Liver (tissue), 9 donors: ENCODE results near the gene RNF31. TPM values are rescaled to one million over a fixed set of nuclear protein-coding genes. Genes with fewer than 3 reads are reported as not detected.

ENCODE experiments used
- DNase-seq: peaks from one replicate; pipeline ENCODE4 v3.0.0-alpha.2; 2017; ENCODE audit warnings: low spot score
- H3K27ac ChIP-seq, 2 donors: one replicate each; pipeline ENCODE4 v1.7.0; 2013; ENCODE audit warnings: inconsistent platforms in 2 of 2, low read length in 2 of 2, control low read depth in 1 of 2, low read depth in 1 of 2, mild to moderate bottlenecking in 1 of 2
- H3K27me3 ChIP-seq, 4 donors: one replicate each; pipeline versions ENCODE4 v1.6.1 to v1.7.0; 2013; ENCODE audit warnings: low read length in 3 of 4, inconsistent platforms in 1 of 4, mild to moderate bottlenecking in 1 of 4, moderate library complexity in 1 of 4; ENCODE audit not compliant: control insufficient read depth in 4 of 4, insufficient read depth in 4 of 4
- H3K36me3 ChIP-seq, 4 donors: one replicate each; pipeline versions ENCODE4 v1.6.1 to v1.7.0; 2013; ENCODE audit warnings: low read length in 3 of 4, mild to moderate bottlenecking in 3 of 4, low read depth in 1 of 4, moderate library complexity in 1 of 4; ENCODE audit not compliant: control insufficient read depth in 4 of 4, insufficient read depth in 3 of 4
- H3K4me1 ChIP-seq, 4 donors: one replicate each; pipeline versions ENCODE4 v1.6.1 to v1.7.0; 2013; ENCODE audit warnings: low read length in 3 of 4, mild to moderate bottlenecking in 3 of 4, moderate library complexity in 1 of 4; ENCODE audit not compliant: control insufficient read depth in 4 of 4, insufficient read depth in 4 of 4
- H3K4me3 ChIP-seq, 3 donors: one replicate each; pipeline versions ENCODE4 v1.6.1 to v1.7.0; 2013; ENCODE audit warnings: low read length in 3 of 3, control low read depth in 1 of 3, low read depth in 1 of 3, mild to moderate bottlenecking in 1 of 3
- H3K9ac ChIP-seq, 2 donors: one replicate each; pipeline ENCODE4 v1.7.0; 2013; ENCODE audit warnings: low read length in 2 of 2, mild to moderate bottlenecking in 2 of 2, moderate library complexity in 2 of 2, control low read depth in 1 of 2, low read depth in 1 of 2
- H3K9me3 ChIP-seq, 4 donors: one replicate each; pipeline versions ENCODE4 v1.6.1 to v1.7.0; 2013; ENCODE audit warnings: low read length in 3 of 4; ENCODE audit not compliant: control insufficient read depth in 4 of 4
- ATF3 ChIP-seq: IDR thresholded peaks from 2 replicates; pipeline ENCODE4 v1.6.1; 2016; ENCODE audit warnings: antibody characterized with exemption
- CTCF ChIP-seq: fragments of 150-350 bp; IDR thresholded peaks from 2 replicates; pipeline ENCODE4 v1.5.1; 2017; ENCODE audit warnings: improper control_type of control experiment, low read depth, low read length; ENCODE audit not compliant: missing input control
- EGR1 ChIP-seq, 2 donors: IDR thresholded peaks; 2 replicates each; pipeline ENCODE4 v1.6.1; 2016 to 2018; ENCODE audit warnings: antibody characterized with exemption in 2 of 2, low read depth in 2 of 2
- FOXA1 ChIP-seq: IDR thresholded peaks from 2 replicates; pipeline ENCODE4 v1.6.1; 2016; ENCODE audit warnings: antibody characterized with exemption
- FOXA2 ChIP-seq: IDR thresholded peaks from 2 replicates; pipeline ENCODE4 v1.6.1; 2016; ENCODE audit warnings: antibody characterized with exemption
- GABPA ChIP-seq, 2 donors: IDR thresholded peaks in 1 of 2; conservative IDR thresholded peaks in 1 of 2; 2 replicates each; pipeline ENCODE4 v1.6.1; 2016; ENCODE audit warnings: antibody characterized with exemption in 2 of 2, mild to moderate bottlenecking in 1 of 2, moderate library complexity in 1 of 2
- HNF4A ChIP-seq, 2 donors: conservative IDR thresholded peaks; 2 replicates each; pipeline ENCODE4 v1.6.1; 2016; ENCODE audit warnings: antibody characterized with exemption in 2 of 2, mild to moderate bottlenecking in 2 of 2
- HNF4G ChIP-seq: IDR thresholded peaks from 2 replicates; pipeline ENCODE4 v1.6.1; 2016; ENCODE audit warnings: antibody characterized with exemption
- JUND ChIP-seq, 2 donors: IDR thresholded peaks; 2 replicates each; pipeline ENCODE4 v1.6.1; 2016; ENCODE audit warnings: antibody characterized with exemption in 2 of 2
- MAX ChIP-seq: IDR thresholded peaks from 2 replicates; pipeline ENCODE4 v1.6.1; 2016; ENCODE audit warnings: antibody characterized with exemption
- NR2F2 ChIP-seq: IDR thresholded peaks from 2 replicates; pipeline ENCODE4 v1.6.1; 2016; ENCODE audit warnings: antibody characterized with exemption
- RAD21 ChIP-seq, 2 donors: IDR thresholded peaks; 2 replicates each; pipeline ENCODE4 v1.6.1; 2016; ENCODE audit warnings: antibody characterized with exemption in 2 of 2, mild to moderate bottlenecking in 2 of 2
- REST ChIP-seq: IDR thresholded peaks from 2 replicates; pipeline ENCODE4 v1.6.1; 2016; ENCODE audit warnings: antibody characterized with exemption, mild to moderate bottlenecking
- RXRA ChIP-seq, 2 donors: IDR thresholded peaks; 2 replicates each; pipeline ENCODE4 v1.6.1; 2017 to 2018; ENCODE audit warnings: antibody characterized with exemption in 2 of 2, mild to moderate bottlenecking in 1 of 2
- TAF1 ChIP-seq: conservative IDR thresholded peaks from 2 replicates; pipeline ENCODE4 v1.6.1; 2016; ENCODE audit warnings: antibody characterized with exemption, mild to moderate bottlenecking
- YY1 ChIP-seq: IDR thresholded peaks from 2 replicates; pipeline ENCODE4 v1.6.1; 2016; ENCODE audit warnings: antibody characterized with exemption, mild to moderate bottlenecking
- ZBTB33 ChIP-seq: IDR thresholded peaks from 2 replicates; pipeline ENCODE4 v1.6.1; 2016; ENCODE audit warnings: antibody characterized with exemption
- WGBS: extraction: QIAGEN DNeasy Blood & Tissue Kit; methylation state at CpG from one replicate; pipeline ENCODE4 v1.1.7; 2013; 5-methylcytosine and 5-hydroxymethylcytosine counted together
- polyA plus RNA-seq, 2 donors: library from polyadenylated mRNA; stranded (reverse) in 1 of 2; unstranded in 1 of 2; fragments of 200-250 nt in 1 of 2; fragments of >200 nt in 1 of 2; fragmentation: Nextera tagmentation in 1 of 2; extraction: Ambion mirVana in 1 of 2; gene quantifications; one replicate each; pipeline versions ENCODE4 v1.2.1 to v1.2.3, GENCODE V29; 2013 to 2015
- total RNA-seq, 2 donors: library from RNA; depleted of rRNA; stranded (reverse); fragments of >200 nt; gene quantifications; one replicate each; pipeline ENCODE4 v1.2.3, GENCODE V29; 2014
- donor health status: healthy.
- donor health status: healthy.
- donor health status: healthy.
- donor health status: healthy.
- donor health status: healthy.

RNF31 gene
- total and polyA plus RNA-seq, 4 donors: 16.3 to 36.0 (median 20.9) TPM

- H3K9ac ChIP-seq: no peak overlapping the region
- no peak overlapping the region for H3K27ac ChIP-seq
- no peak for DNase-seq
- peaks cover 0 to 23% (median 14%) of the 10 kb centered on the region in 4 donors for H3K4me1 ChIP-seq
- TF ChIP-seq JUND (IDR thresholded peaks at IDR 0.05): no peak
- no peak for TF ChIP-seq HNF4G
- no peak for TF ChIP-seq RAD21 (IDR thresholded peaks at IDR 0.05)
- no peak for TF ChIP-seq FOXA2
- no peak for TF ChIP-seq ZBTB33
- TF ChIP-seq ATF3: no peak
- no peak for TF ChIP-seq FOXA1
- no peak for TF ChIP-seq HNF4A (conservative IDR thresholded peaks at IDR 0.05)
- no peak for TF ChIP-seq NR2F2
- TF ChIP-seq CTCF: no peak
- no peak for TF ChIP-seq TAF1
- TF ChIP-seq YY1: no peak
- no peak for TF ChIP-seq RXRA (IDR thresholded peaks at IDR 0.05)
- WGBS: 93% methylated on average over 14 of the region's 14 CpGs
- H3K36me3 ChIP-seq: peaks cover 17 to 81% (median 26%) of the 10 kb centered on the region in 4 donors
- H3K27me3 ChIP-seq: no peaks in the 10 kb centered on the region
- H3K9me3 ChIP-seq: no peaks in the 10 kb centered on the region
- no peak overlapping the region for H3K4me3 ChIP-seq
Measured at GRCh38 chr14:24182110-24182882, 35.0 kb downstream of the RNF31 start.

- H3K27me3 ChIP-seq: no peaks in the 10 kb centered on the region
- H3K36me3 ChIP-seq: peaks cover 15 to 74% (median 24%) of the 10 kb centered on the region in 4 donors
- no peaks in the 10 kb centered on the region for H3K9me3 ChIP-seq
- 95% methylated on average over 15 of the region's 15 CpGs for WGBS
- no peak overlapping the region for H3K9ac ChIP-seq
- H3K4me1 ChIP-seq: peaks cover 3 to 30% (median 19%) of the 10 kb centered on the region in 4 donors
- no peak overlapping the region for H3K4me3 ChIP-seq
- H3K27ac ChIP-seq: no peak overlapping the region
- DNase-seq: no peak
- TF ChIP-seq CTCF: no peak
- no peak for TF ChIP-seq RXRA (IDR thresholded peaks at IDR 0.05)
- TF ChIP-seq ATF3: no peak
- no peak for TF ChIP-seq GABPA (IDR thresholded peaks at IDR 0.05 in 1 of 2, conservative IDR thresholded peaks at IDR 0.05 in 1 of 2)
- TF ChIP-seq HNF4A (conservative IDR thresholded peaks at IDR 0.05): no peak
- TF ChIP-seq NR2F2: no peak
- no peak for TF ChIP-seq YY1
- no peak for TF ChIP-seq RAD21 (IDR thresholded peaks at IDR 0.05)
- no peak for TF ChIP-seq HNF4G
- TF ChIP-seq REST: no peak
- no peak for TF ChIP-seq ZBTB33
- TF ChIP-seq JUND (IDR thresholded peaks at IDR 0.05): no peak
- TF ChIP-seq EGR1 (IDR thresholded peaks at IDR 0.05; ENCODE audit: low read depth in 2 of 2): no peak
- no peak for TF ChIP-seq FOXA2
- no peak for TF ChIP-seq TAF1
- TF ChIP-seq MAX: no peak
- no peak for TF ChIP-seq FOXA1
Measured at GRCh38 chr14:24183014-24183481, 35.8 kb downstream of the RNF31 start.
